Kidney glomerular epithelial cell (primary cell): Measurements from ENCODE around the gene TMEM95.
"Not testable (repeated sequence)": the region's sequence is repeated elsewhere in the genome, so short reads cannot be mapped to it uniquely, and the experiment has no call there.

Experiments
- DNase-seq: peaks from one replicate; lab custom pipeline; 2025; lab: John Stamatoyannopoulos, UW

The TMEM95 gene

DNA sequence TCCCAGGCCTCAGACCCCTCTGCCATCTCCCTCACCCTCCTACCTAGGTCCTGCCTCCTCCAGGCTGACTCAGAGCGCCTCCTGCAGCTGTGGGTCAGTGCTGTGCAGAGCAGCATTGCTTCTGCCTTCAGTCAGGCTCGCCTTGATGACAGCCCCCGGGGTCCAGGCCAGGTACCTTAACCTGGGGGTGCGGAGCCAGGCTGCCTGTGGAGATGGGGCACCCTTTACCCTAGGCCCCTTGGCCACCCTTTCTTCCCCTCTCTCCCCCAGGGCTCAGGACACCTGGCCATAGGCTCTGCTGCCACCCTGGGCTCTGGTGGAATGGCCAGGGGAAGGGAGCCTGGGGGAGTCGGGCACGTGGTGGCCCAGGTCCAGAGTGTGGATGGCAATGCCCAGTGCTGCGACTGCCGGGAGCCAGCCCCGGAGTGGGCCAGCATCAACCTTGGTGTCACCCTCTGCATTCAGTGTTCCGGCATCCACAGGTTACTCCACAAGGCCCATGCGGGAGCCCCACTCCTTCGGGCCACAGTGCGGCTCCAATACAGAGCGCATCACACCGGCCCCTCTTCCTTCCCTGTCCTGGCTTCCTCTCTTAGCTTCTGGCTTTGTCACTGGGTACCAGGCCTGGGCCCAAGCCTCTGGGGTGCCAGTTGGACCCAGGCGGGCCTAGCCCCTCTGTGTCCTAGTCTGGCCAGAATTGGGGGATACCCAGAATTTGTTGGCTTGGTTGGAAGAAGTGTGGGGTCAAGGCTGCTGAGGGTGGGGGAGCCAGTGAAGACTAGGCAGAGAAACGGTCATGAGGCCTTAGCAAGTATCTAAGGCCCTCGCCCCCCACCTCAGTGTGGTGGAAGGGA is 8.0 kb upstream of the TMEM95 start:
- DNase-seq = no peak

DNA sequence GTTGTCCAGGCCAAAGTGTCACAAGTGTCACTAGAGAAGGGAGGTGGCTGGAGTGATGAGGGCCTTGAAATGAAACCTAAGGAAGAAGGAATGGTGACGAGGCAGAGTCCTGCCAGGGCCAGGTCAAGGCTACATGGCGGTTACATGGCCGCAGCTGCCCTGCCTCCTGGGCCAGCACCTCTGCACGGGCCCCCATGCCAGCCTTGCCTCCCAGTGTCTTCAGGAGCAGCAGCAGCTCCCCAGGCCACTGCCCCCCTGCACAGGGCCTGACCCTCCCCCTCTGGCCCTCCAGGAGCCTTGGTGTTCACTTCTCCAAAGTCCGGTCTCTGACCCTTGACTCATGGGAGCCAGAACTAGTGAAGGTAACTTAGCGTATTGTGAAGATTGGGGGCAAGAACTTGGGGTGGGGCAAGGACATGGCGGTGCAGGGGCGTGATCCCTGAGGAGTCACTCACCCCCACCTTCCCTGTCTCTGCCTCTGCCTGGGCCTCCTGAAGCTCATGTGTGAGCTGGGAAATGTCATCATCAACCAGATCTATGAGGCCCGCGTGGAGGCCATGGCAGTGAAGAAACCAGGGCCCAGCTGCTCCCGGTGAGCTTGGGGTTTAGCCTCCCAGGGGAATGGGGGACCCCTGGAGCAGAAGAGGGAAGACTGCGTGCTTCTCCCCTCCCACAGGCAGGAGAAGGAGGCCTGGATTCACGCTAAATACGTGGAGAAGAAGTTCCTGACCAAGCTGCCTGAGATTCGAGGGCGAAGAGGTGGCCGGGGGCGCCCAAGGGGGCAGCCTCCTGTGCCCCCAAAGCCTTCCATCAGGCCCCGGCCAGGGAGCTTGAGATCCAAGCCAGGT is 7.1 kb upstream of the TMEM95 start:
- DNase-seq = no peak

DNA sequence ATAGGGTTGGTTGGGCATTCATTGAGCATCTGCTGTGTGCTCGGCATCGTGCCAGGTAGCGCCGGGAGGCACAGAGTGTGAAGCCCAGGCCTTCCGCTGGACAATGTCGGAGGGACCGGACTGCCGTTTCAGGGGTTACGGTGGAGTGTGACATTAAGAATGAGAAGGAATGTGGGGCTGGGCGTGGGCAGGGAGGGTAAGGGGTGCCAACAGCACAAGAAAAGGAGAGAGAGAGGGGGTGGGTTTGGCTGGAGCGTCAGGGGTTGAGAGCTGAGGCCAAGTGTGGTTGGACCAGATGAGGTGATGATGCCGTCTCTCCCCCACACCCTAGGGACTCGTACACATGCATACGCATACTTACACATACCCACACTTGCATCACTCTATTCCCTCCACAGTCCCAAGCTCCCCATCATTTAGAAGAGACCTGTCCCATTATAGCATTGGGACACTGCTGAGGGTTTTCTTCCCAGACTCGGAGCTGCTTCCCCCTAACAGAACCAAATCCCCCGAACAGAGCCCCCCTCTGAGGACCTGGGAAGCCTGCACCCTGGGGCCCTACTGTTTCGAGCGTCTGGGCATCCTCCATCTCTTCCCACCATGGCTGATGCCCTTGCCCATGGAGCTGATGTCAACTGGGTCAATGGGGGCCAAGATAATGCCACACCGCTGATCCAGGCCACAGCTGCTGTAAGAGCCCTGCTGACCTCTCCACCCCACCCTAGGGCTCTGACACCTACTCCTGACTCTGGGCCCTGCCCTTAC is 6.3 kb upstream of the TMEM95 start:
- DNase-seq = no peak

DNA sequence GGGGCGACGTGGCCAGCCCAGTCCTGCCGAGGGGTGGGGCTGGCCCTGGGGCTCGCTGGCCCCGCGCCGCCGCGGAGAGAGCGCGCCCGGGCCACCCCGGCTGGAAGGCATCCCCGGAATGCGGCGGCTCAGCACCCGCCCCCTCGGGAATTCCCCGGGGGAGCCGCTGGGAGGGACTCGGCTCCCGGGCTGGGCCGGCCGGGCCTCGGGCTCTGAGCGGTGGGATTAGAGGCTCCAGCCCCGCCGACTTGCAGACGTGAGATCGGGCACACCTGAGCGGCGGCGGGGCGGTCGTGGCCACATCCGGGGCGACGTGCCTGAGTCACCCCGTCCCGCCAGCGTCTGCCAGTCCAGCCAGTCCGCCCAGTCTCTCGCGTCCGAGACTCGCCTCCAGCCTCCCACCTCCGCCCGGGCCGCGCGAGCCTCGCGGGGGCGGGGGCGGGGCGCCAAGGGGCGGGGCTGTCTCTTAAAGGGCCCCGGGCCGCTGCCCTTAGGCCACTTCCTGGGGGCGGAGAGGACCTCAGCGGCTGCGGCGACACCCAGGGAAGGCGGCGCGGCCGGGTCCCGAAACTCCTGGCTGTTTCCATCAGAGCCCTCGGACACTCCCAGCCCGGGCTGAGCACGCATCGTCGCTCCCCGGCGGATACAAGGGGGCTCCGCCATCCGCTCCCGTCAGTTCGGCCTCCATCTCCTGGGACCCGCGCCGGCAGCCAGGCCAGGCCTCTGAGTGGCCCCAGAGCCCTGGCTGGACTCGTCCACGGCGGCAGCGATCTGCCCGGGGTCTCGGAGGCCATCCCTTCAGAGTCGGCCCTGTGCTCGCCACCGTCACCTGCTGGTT is 3.1 kb upstream of the TMEM95 start, which contains the start of gene KCTD11:
KCTD11 (plus strand) TSS at position 498 of the 838 bp plus-strand sequence.
- peak; percentile 94 for DNase-seq

DNA sequence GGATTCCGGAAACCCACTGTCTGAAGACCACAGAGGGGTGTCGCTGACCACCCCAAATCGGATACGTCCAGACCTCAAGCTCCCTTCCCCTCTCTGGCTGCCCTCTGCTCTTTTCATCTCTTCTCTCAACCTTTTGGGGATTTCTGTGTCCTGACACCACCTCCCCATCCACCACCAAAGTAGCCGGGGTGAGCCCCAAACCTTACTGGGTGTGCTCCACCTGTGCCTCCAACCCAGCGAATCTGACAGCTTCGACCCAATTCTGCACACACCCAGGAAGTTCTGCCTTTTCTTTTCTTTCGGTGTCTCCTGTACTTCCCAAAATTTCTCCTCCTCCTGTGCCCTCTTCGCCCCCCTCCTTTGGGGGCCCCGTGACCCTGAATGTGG is 2.5 kb upstream of the TMEM95 start:
- no peak for DNase-seq

DNA sequence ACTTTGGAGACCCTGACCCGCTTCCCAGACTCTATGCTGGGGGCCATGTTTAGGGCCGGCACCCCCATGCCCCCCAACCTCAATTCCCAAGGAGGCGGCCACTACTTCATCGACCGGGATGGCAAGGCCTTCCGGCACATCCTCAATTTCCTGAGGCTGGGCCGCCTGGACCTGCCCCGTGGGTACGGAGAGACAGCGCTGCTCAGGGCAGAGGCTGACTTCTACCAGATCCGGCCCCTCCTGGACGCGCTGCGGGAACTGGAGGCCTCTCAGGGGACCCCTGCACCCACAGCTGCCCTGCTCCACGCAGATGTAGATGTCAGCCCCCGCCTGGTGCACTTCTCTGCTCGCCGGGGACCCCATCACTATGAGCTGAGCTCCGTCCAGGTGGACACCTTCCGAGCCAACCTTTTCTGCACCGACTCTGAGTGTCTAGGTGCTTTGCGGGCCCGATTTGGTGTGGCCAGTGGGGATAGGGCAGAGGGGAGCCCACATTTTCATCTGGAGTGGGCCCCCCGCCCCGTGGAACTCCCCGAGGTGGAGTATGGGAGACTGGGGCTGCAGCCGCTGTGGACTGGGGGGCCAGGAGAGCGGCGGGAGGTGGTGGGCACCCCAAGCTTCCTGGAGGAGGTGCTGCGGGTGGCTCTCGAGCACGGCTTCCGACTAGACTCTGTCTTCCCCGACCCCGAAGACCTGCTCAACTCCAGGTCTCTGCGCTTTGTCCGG is 1.9 kb upstream of the TMEM95 start:
- DNase-seq = no peak

DNA sequence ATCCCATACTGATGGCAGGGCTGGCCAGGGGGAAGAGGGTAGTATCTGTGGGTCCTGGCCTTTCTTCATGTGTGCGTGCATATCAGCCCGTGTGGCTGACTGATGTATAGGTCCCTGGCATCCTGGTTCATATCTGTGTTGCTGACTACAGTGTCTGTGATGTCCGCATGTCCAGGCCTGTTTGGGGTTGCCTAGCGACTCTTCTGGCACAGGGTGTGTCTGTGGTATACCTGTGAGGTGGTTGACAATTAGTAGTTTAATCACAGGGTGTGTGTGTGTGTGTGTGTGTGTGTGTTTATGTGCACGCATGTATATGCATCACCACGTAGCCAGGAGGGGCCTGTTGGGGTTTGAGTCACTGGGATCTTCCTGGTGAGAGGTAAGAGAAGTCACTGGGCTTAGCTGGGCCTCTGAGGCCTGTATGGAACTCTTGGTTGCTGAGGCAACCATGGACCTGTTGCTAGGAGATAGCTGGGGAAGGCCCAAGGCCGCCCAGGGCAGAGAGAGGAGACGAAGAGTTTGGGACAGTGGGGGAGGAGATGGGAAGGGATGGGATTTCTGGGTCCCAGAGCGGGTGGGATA is 603 bp upstream of the TMEM95 start:
- DNase-seq = no peak

DNA sequence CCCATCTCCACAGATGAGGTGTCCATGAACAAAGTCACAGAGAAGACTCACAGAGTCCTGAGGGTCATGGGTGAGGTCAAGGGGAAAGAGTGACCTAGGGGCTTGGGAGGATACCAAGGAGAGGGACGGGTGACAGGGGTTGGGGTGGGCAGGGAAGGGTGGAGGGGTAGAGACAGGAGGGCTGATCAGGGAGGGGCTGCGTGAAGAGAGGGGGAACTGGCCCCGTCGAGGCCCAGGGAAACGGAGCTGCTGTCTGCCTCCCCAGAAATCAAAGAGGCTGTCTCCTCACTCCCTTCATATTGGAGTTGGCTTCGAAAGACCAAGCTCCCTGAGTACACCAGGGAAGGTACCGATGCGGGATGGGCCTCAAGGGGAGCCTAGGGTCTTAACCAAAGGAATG is 617 bp downstream of the TMEM95 start:
- DNase-seq = no peak

DNA sequence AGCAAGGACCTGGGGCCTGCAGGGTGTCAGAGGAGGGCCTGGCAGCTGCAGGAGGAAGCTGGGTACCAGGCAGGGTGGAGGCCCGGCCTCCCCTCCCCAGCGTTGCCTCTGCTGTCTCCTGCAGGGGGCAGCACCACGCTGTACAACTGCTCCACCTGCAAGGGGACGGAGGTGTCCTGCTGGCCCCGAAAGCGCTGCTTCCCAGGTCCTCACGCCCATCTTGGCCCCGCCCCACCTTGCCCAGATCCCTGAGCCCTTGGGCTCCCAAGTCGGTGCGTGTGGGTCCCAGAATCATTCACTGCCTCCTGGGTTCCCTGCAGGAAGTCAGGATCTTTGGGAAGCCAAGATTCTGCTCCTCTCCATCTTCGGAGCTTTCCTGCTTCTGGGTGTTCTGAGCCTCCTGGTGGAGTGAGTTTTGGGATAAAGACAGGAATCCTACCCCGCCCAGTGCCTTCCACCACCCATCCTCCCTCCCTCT is 1.2 kb downstream of the TMEM95 start:
- peak; percentile 48 for DNase-seq

DNA sequence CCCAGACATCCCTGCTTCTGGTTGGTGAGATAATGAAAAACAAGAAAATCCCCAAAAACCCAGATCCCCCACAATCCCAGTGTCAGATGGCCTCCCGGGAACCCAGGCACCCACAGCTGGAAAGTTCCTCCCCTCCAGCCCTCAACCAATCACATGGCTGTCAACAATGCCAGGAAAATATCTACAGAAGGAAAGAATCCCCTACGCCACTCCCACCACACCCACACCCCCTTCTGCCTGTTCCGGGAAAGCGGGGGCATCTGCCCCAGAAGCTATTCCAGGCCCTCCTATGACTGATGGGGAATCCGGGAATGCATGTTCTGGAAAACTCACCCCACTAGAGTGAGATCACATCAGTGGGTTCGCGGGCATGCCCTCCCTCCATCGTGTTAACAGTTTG is 1.8 kb downstream of the TMEM95 start:
- no peak for DNase-seq

DNA sequence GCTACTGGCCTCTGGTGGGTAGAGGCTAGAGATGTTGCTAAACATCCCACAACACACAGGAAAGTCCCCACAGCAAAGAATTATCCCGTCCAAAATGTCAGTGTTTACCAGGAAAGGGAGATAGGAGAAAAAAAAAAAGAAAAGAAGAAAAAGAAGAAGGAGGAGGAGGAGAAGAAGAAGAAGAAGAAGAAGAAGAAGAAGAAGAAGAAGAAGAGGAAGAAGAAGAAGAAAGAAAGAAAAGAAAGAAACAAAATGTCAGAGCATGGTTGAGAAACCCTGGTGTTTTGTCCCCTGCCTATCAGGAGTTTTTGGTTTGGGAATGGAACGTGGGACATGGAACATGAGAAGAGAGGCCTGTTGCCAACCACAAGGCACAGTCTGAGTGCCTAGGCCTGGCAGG is 2.4 kb downstream of the TMEM95 start:
- no peak for DNase-seq

DNA sequence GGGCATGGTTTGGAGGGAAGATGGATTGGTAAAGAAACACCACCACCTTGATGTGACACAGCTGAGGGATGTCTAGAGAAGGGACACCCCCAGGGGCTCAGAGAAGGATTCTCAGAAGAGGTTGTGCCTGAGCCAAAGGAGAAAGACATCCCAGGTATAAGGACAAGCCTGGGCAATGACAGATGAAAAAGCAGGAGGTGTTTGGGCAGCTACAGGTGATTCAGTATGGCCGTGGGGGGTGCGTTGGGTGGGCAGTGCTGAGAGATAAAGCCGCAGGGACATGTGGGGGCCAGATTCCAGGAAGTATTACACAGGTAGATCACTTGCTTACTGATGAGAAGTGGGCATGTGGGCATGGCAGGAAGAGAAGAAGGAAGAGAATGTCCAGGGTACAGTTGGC is 7.0 kb downstream of the TMEM95 start:
- no peak for DNase-seq

DNA sequence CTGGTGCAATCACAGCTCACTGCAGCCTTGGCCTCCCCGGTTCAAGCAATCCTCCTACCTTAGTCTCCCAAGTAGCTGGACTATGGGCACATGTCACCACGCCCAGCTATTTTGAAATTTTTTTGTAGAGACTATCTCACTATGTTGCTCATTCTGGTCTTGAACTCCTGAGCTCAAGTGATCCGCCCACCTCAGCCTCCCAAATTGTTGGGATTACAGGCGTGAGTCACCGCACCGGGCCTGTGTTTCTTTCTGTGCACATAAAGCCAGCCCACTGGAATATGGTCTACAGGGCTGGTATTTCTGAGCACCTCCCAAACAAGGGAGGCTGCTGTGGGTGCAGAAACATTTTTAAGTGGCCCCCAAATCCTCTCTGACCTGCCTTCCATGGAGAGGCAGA is 8.4 kb downstream of the TMEM95 start:
- no peak for DNase-seq

DNA sequence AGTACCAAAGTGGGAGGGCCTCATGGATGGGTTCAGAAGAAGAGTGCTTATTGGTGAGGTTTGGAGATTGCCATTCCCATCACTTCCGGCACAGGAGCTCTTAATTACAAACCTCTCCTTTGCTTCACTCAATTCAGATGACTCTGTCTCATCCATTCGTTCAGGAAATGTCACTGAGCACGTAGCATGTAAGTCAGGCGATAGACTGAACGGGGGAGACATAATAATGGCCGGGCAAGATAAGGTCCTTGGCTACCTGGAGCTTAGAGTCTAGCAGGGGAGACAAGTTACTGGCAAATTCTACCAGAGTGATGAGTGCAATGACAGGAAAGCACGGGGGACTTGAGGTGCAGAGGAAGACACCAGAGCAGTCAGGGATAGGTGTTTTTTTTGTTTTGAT is 11.0 kb downstream of the TMEM95 start:
- not testable (repeated sequence) for DNase-seq

DNA sequence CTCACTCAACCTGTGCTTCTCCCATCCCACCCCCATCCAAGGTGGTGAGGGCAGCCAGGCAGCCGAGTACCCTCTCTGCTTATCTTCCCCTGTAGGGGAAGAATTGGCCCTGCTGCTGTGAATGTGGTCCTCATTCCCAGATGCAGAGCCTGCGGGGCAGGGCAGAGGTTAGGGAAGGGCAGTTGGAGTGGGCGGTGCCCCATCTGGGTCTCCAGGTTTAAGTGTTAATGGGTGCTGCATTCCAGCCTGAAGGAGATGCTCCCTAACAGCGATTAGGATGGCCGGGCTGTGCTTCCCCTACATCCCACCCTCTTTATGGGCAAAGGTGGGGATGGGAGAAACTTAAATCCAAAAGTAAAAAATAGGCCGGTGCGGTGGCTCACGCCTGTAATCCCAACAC is 12.1 kb downstream of the TMEM95 start:
- DNase-seq = no peak

DNA sequence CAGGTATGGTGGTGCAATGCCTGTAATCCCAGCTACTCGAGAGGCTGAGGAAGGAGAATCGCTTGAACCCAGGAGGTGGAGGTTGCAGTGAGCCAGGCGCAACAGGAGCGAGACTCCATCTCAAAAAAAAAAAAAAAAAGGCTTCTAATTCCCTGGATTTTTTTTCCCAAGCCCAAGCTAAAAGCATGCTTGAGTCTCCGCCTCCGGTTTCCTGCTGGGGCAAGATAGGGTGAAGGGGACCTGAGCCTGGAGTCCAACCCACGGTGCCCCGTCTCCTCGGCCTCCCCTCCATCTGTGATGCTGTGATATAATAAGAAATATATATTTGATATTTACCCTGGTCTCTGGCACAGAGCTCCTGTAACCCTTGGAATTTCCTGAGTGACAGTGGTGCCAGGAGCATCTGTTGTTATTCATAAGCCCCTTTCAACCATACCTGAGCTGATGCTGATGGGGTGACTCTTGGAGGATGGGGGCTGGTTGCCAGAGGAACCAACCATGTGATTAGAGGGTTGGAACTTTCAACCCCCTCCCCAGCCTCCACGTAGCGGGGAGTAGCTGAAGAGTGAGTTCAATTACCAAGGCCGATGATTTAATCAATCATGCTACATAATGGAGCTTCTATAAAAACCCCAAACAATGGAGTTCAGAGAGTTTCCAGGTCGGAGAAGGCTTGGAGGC is 13.1 kb downstream of the TMEM95 start:
- DNase-seq = no peak

DNA sequence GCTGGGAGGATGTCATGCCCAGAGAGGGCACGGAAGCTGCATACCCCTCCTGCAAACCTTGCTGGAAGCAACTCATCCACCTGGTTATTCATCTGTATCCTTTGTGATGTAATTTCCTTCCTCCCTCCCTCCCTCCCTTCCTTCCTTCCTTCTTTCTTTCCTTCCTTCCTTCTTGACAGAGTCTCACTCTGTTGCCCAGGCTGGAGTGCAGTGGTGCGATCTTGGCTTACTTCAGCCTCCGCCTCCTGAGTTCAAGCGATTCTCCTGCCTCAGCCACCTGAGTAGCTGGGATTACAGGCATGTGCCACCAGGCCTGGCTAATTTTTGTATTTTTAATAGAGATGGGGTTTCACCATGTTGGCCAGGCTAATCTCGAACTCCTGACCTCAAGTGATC is 13.6 kb downstream of the TMEM95 start:
- DNase-seq = not testable (repeated sequence)

DNA sequence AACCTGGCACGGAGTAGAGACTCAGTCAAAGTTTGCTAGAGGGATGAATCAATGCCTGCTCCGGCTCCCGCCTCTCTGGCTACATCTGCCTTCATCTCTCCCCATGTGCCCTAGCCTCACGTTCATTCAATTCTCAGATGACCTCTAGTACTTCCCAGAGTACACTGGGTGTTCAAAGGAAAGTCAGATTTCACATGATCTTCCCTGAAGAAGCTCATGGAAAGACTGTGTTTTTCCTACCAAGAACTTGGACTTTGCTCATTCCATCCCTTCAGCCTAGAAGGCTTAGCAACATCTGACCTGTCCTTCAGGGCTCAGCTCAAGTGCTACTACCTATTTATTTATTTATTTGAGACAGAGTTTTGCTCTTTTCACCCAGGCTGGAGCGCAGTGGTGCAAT is 14.9 kb downstream of the TMEM95 start:
- DNase-seq = no peak

DNA sequence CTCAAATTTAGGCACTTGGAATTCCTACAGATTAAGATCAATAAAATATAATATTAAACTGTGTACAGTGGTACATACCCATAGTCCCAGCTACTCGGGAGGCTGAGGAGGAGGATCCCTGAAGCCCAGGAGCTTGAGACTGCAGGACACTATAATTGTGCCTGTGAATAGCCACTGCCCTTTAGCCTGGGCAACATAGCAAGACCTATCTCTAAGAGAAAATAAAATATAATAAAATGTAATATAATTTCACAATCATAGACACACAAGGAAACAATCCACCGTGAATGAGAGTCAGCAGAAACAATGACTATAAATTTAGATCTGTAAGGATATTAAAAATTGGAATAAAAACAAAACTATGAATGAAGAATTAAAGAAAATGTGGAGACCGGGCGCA is 15.9 kb downstream of the TMEM95 start:
- no peak for DNase-seq

DNA sequence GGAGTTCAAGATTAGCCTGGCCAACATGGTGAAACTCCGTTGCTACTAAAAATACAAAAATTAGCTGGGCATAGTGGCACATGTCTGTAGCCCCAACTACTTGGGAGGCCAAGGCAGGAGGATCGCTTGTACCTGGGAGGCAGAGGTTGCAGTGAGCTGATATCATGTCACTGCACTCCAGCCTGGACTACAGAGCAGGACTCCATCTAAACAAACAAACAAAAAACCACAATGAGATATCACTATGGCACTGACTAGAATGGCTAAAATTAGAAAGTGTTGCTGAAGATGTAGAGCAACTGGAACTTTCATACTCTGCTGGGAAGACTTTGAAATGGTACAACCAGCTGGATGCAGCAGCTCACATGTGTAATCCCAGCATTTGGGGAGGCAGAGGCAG is 19.4 kb downstream of the TMEM95 start:
- DNase-seq = no peak
